ENCODE data around the gene MAPK9. TPM values are rescaled to one million over a fixed set of nuclear protein-coding genes. Genes with fewer than 3 reads are reported as not detected.

MAPK9 gene
- total RNA-seq, 2 experiments from 2014 or later: 21.2 to 21.7 TPM

GRCh38 chr5:180238631-180239030, 53.3 kb downstream of the MAPK9 start:
- ATAC-seq (ENCODE audit: poor library complexity) (no peak), DNase-seq (no peak)
- Mint-ChIP-seq H3K9me3 (peaks cover 4% of the 10 kb centered on the region), H3K27ac (no peak overlapping the region), H3K36me3 (ENCODE audit: low read depth) (peaks cover 100% of the 10 kb centered on the region), H3K4me1 (ENCODE audit: low read depth) (no peaks in the 10 kb centered on the region), H3K27me3 (no peaks in the 10 kb centered on the region), H3K4me3 (no peak overlapping the region)
- TF ChIP-seq CTCF (IDR thresholded peaks at IDR 0.05): no peak
- Histone ChIP-seq H3K27me3 (ENCODE audit: control insufficient read depth in 1 of 2, insufficient read depth in 2 of 2, low read length in 2 of 2) (no peaks in the 10 kb centered on the region), H3K9me3 (ENCODE audit: control insufficient read depth in 1 of 2, insufficient read depth in 1 of 2, low read length in 2 of 2) (peaks cover 7 to 33% of the 10 kb centered on the region in 2 experiments), H3K36me3 (ENCODE audit: insufficient read depth, low read length) (peaks cover 77% of the 10 kb centered on the region), H3K4me3 (ENCODE audit: low read length) (no peak overlapping the region), H3K27ac (ENCODE audit: low read depth in 1 of 2, low read length in 2 of 2) (no peak overlapping the region), H3K4me1 (ENCODE audit: insufficient read depth, low read length) (no peaks in the 10 kb centered on the region)
- CTCF ChIA-PET: no interaction called here
- POLR2A ChIA-PET: no interaction called here
- intact Hi-C loops (cut with DNase I, micrococcal nuclease): no loop called here

- Histone ChIP-seq H3K4me3 (ENCODE audit: low read length) (no peak overlapping the region), H3K36me3 (ENCODE audit: insufficient read depth, low read length) (peaks cover 60% of the 10 kb centered on the region), H3K4me1 (ENCODE audit: insufficient read depth, low read length) (no peaks in the 10 kb centered on the region), H3K27ac (ENCODE audit: low read depth in 1 of 2, low read length in 2 of 2) (no peak overlapping the region), H3K27me3 (ENCODE audit: control insufficient read depth in 1 of 2, insufficient read depth in 2 of 2, low read length in 2 of 2) (no peaks in the 10 kb centered on the region), H3K9me3 (ENCODE audit: control insufficient read depth in 1 of 2, insufficient read depth in 1 of 2, low read length in 2 of 2) (peaks cover 11 to 36% of the 10 kb centered on the region in 2 experiments)
- intact Hi-C loops (cut with DNase I, micrococcal nuclease): no loop called here
- ATAC-seq (ENCODE audit: poor library complexity): no peak
- no peaks in the 10 kb centered on the region for H3K27me3 Mint-ChIP-seq
- peaks cover 4% of the 10 kb centered on the region for H3K9me3 Mint-ChIP-seq
- CTCF ChIA-PET: no interaction called here
- TF ChIP-seq CTCF (IDR thresholded peaks at IDR 0.05): no peak
- H3K36me3 Mint-ChIP-seq (ENCODE audit: low read depth): peaks cover 98% of the 10 kb centered on the region
- DNase-seq: no peak
- no peaks in the 10 kb centered on the region for H3K4me1 Mint-ChIP-seq (ENCODE audit: low read depth)
- no peak overlapping the region for H3K27ac Mint-ChIP-seq
- H3K4me3 Mint-ChIP-seq: no peak overlapping the region
- POLR2A ChIA-PET: no interaction called here
Observed at GRCh38 chr5:180235846-180236245, 56.0 kb downstream of the MAPK9 start.

GRCh38 chr5:180235077-180235476, 56.8 kb downstream of the MAPK9 start:
- intact Hi-C loops (cut with DNase I, micrococcal nuclease): no loop called here
- TF ChIP-seq CTCF (IDR thresholded peaks at IDR 0.05): no peak
- H3K36me3 ChIP-seq (ENCODE audit: insufficient read depth, low read length): peaks cover 53% of the 10 kb centered on the region
- no peak for DNase-seq
- ChIA-PET CTCF (no interaction called here), POLR2A (no interaction called here)
- no peaks in the 10 kb centered on the region for H3K27me3 ChIP-seq (ENCODE audit: control insufficient read depth in 1 of 2, insufficient read depth in 2 of 2, low read length in 2 of 2)
- H3K9me3 ChIP-seq (ENCODE audit: control insufficient read depth in 1 of 2, insufficient read depth in 1 of 2, low read length in 2 of 2): peaks cover 11 to 42% of the 10 kb centered on the region in 2 experiments
- Mint-ChIP-seq H3K36me3 (ENCODE audit: low read depth) (peaks cover 98% of the 10 kb centered on the region), H3K27me3 (no peaks in the 10 kb centered on the region), H3K4me3 (no peak overlapping the region), H3K9me3 (peaks cover 4% of the 10 kb centered on the region), H3K27ac (no peak overlapping the region), H3K4me1 (ENCODE audit: low read depth) (no peaks in the 10 kb centered on the region)
- no peak for ATAC-seq (ENCODE audit: poor library complexity)
- no peak overlapping the region for H3K27ac ChIP-seq (ENCODE audit: low read depth in 1 of 2, low read length in 2 of 2)
- H3K4me3 ChIP-seq (ENCODE audit: low read length): no peak overlapping the region
- H3K4me1 ChIP-seq (ENCODE audit: insufficient read depth, low read length): no peaks in the 10 kb centered on the region

Measured in CD4-positive, alpha-beta T cell (primary cell).